Measurements from ENCODE around the gene ITPRIP.

The ITPRIP gene

GRCh38 chr10:104268405-104268712 is 69.9 kb downstream of the ITPRIP start:
- DNase-seq (ENCODE audit: low read depth): no peak
- peak overlapping the region; percentile 45 for H3K4me3 ChIP-seq (ENCODE audit: control insufficient read depth, low read depth, low read length)

GRCh38 chr10:104267721-104268404 is 70.4 kb downstream of the ITPRIP start:
- DNase-seq (ENCODE audit: low read depth): no peak
- no peak for TF ChIP-seq CTCF (IDR thresholded peaks at IDR 0.05; ENCODE audit: control insufficient read depth, insufficient read depth, low read depth, low read length, missing control alignments)
- peak overlapping the region; percentile 45; the same call in 1 of the 2 replicates for H3K4me3 ChIP-seq (ENCODE audit: control insufficient read depth, low read depth, low read length)

More at GRCh38 chr10:104268405-104268712, 69.9 kb downstream of the ITPRIP start:
- TF ChIP-seq CTCF (IDR thresholded peaks at IDR 0.05; ENCODE audit: control insufficient read depth, insufficient read depth, low read depth, low read length, missing control alignments): no peak

GRCh38 chr10:104264783-104265182 is 73.5 kb downstream of the ITPRIP start:
- DNase-seq (ENCODE audit: low read depth): no peak
- TF ChIP-seq CTCF (IDR thresholded peaks at IDR 0.05; ENCODE audit: control insufficient read depth, insufficient read depth, low read depth, low read length, missing control alignments): no peak
- H3K4me3 ChIP-seq (ENCODE audit: control insufficient read depth, low read depth, low read length): no peak overlapping the region

GRCh38 chr10:104262055-104262454 is 76.2 kb downstream of the ITPRIP start:
- H3K4me3 ChIP-seq (ENCODE audit: control insufficient read depth, low read depth, low read length): no peak overlapping the region
- DNase-seq (ENCODE audit: low read depth): no peak

GRCh38 chr10:104260775-104261115 is 77.5 kb downstream of the ITPRIP start:
- DNase-seq (ENCODE audit: low read depth): no peak
- TF ChIP-seq CTCF (IDR thresholded peaks at IDR 0.05; ENCODE audit: control insufficient read depth, insufficient read depth, low read depth, low read length, missing control alignments): no peak
- H3K4me3 ChIP-seq (ENCODE audit: control insufficient read depth, low read depth, low read length): no peak overlapping the region

More at GRCh38 chr10:104262055-104262454, 76.2 kb downstream of the ITPRIP start:
- no peak for TF ChIP-seq CTCF (IDR thresholded peaks at IDR 0.05; ENCODE audit: control insufficient read depth, insufficient read depth, low read depth, low read length, missing control alignments)

- no peak overlapping the region for H3K4me3 ChIP-seq (ENCODE audit: control insufficient read depth, low read depth, low read length)
- no peak for TF ChIP-seq CTCF (IDR thresholded peaks at IDR 0.05; ENCODE audit: control insufficient read depth, insufficient read depth, low read depth, low read length, missing control alignments)
- DNase-seq (ENCODE audit: low read depth): no peak
Observed at GRCh38 chr10:104259999-104260774, 78.1 kb downstream of the ITPRIP start.
